GM10847 (cell line): ENCODE results near the gene SLC1A6.

Experiments
- POLR2A ChIP-seq: IDR thresholded peaks from 2 replicates; pipeline ENCODE4 v1.6.1; 2011; ENCODE audit not compliant: insufficient read length; ENCODE audit errors: extremely low read depth

Gene SLC1A6

GRCh38 chr19:14979476-14980255, at the start of gene SLC1A6:
Gene SLC1A6 (minus strand): TSS chr19:14979864. CDS start chr19:14972910, 6,954 bp downstream.
- TF ChIP-seq POLR2A = no peak

GRCh38 chr19:15028490-15028889, 48.8 kb upstream of the SLC1A6 start:
- no peak for TF ChIP-seq POLR2A

DNA sequence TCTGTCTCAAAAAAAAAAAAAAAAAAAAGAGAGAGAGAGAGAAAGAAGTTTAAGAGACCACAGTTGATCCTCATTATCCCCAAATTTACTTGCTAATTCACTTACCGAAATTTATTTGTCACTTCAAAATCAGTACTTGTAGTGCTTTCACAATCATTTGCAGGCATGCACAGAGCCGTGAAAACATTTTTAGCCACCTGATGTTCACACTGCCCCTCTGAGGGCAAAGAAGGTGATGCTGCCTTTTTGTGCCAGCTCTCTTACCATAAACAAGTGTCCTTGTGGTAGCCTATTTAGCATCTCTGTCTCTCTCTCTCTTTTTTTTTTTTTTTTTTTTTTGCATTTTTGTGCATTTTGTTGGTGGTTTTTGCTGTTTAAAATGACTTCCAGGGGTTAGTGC, 45.6 kb upstream of the SLC1A6 start:
- TF ChIP-seq POLR2A = no peak

DNA sequence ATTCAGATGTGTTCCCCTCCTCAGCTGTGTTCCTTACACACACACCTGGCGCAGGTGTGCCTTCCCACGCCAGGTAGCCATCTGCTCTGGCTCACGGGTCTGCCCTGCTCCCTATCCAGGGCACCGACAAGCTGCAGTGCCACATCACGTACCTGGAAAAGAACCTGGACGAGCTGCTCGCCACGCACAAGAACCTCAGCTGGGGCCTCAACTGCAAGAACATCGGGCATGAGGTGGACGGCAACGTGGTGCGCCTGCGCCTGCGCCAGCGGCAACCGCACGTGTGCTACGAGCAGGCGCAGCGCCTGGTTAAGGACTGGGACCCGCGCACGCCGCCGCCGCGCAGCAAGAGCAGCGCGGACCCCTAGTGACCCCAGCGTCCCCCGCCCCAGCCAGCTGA, 43.1 kb upstream of the SLC1A6 start:
- no peak for TF ChIP-seq POLR2A

GRCh38 chr19:15021286-15022007, 41.8 kb upstream of the SLC1A6 start:
- no peak for TF ChIP-seq POLR2A

- no peak for TF ChIP-seq POLR2A
Observed at GRCh38 chr19:15015946-15016542, 36.4 kb upstream of the SLC1A6 start.

GRCh38 chr19:15014579-15014978, 34.9 kb upstream of the SLC1A6 start:
- no peak for TF ChIP-seq POLR2A

GRCh38 chr19:15010501-15011300, 31.0 kb upstream of the SLC1A6 start:
- no peak for TF ChIP-seq POLR2A

GRCh38 chr19:15008308-15008707, 28.6 kb upstream of the SLC1A6 start:
- TF ChIP-seq POLR2A = no peak

- no peak for TF ChIP-seq POLR2A
Observed at GRCh38 chr19:14997981-14998380, 18.3 kb upstream of the SLC1A6 start.

- no peak for TF ChIP-seq POLR2A
Observed at GRCh38 chr19:14992780-14993179, 13.1 kb upstream of the SLC1A6 start.

DNA sequence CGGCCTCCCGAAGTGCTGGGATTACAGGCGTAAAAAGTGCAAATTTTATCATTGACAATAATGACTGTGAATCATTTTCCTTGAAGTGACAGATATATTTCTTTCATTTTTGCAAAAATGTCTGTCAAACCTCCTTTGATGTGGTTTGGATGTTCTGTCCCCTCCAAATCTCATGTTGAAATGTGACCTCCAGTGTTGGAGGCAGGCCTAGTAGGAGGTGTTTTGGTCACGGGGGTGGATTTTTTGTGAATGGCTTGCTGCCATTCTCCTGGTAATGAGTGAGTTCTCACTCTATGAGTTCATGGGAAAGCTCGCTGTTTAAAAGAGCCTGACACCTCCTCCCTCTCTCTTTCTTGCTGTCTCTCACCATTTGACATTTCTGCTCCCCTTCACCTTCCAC, 5.5 kb upstream of the SLC1A6 start:
- TF ChIP-seq POLR2A = no peak

DNA sequence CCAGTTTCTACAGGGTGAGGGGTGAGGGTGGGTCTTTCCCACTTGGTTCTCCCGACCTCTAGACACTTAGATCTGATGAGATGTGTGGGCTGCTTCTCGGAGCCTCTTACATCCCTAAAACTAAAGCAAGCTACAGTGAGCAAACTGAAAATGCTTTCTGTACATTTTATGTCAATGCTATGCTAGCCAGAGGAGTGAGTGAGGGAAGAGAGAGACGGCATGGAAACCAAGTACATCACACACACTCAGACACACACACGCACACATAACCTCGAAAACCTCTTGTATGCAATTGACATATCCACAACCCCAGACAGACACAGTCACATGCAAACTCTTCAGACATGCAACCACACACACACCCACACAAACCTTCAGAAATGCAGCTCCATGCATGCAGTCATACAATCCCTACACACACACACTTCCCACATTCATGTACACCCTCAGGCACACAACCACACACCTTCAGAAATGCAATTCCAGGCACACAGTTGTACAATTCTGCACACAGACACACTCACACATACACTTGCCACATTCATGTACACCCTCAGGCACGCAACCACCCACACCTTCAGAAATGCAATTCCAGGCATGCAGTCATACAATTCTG, 1.4 kb downstream of the SLC1A6 start:
- TF ChIP-seq POLR2A = no peak

DNA sequence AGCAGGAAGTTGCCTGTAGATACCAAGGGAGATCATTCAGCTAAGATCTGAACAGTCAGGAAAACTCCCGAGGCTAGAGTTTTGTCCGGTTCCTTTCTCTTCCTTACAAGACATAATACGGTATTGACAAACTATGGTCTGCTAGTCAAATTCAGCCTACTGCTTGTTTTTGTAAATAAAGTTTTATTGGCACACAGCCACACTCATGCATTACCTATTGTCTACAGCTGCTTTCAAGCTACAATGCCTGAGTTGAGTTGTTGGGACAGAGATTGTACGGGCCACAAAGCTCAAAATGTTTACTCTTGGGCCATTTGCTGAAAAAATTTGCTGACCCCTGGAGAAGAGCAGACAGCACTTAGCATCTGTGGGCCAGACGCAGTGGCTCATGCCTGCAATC, 2.5 kb downstream of the SLC1A6 start:
- no peak for TF ChIP-seq POLR2A

DNA sequence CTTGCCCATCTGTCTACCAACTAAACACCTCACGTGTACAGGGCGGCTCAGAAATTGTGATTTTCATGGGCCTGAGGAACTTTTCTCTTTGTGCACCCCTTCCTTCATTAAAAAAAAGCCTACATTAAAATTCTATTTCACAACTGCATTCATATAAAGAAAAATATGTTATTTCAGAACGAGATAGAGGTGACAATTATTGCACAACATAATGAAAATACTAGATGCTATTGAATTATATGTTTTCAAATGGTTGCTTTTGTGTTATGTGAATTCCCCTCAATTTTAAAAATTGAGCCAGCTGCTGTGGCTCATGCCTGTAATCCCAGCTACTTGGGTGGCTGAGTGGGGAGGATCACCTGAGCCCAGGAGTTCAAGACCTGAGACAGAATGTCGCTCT, 5.2 kb downstream of the SLC1A6 start:
- TF ChIP-seq POLR2A = no peak
